HEK293 (cell line): Measurements from ENCODE around the gene PFDN5.

ENCODE experiments used
- CTCF ChIA-PET: fragments of 350-600 bp; formaldehyde crosslinking; extraction: SDS; loops from one replicate; lab custom pipeline; 2021; ENCODE audit warnings: antibody characterized with exemption; lab: Yijun Ruan, JAX
- POLR2A ChIA-PET: fragments of 300-600 bp; formaldehyde crosslinking; extraction: SDS; loops from one replicate; lab custom pipeline; 2020; ENCODE audit warnings: antibody characterized with exemption, inconsistent platforms; lab: Yijun Ruan, JAX
- H3K27ac ChIP-seq: fragments of 200-500 bp; sonication (Bioruptor generic); 2 replicates; pipeline ENCODE4 v1.5.1; 2014; ENCODE audit warnings: low read depth, low read length, control low read depth, inconsistent platforms; ENCODE audit errors: extremely low read depth
- H3K36me3 ChIP-seq, 2 experiments: fragments of 200-500 bp in 1 of 2; sonication (Bioruptor generic) in 1 of 2; 1 replicate in 1 of 2; 2 replicates in 1 of 2; pipeline ENCODE4 v1.5.1; 2014 to 2017; ENCODE audit warnings: inconsistent platforms in 2 of 2, low read length in 2 of 2; ENCODE audit not compliant: control insufficient read depth in 2 of 2, insufficient read depth in 1 of 2
- H3K4me1 ChIP-seq: fragments of 200-500 bp; sonication (Bioruptor generic); 2 replicates; pipeline ENCODE4 v1.5.1; 2014; ENCODE audit warnings: mild to moderate bottlenecking, low read length, inconsistent platforms; ENCODE audit not compliant: control insufficient read depth, insufficient read depth
- H3K4me3 ChIP-seq: 2 replicates; pipeline ENCODE4 v1.5.1; 2011; ENCODE audit warnings: low read depth, mild to moderate bottlenecking, control low read depth, low read length, moderate library complexity
- H3K9me3 ChIP-seq: fragments of 200-500 bp; sonication (Bioruptor generic); 2 replicates; pipeline ENCODE4 v1.5.1; 2014; ENCODE audit warnings: low read depth, low read length, inconsistent platforms; ENCODE audit not compliant: control insufficient read depth, insufficient read depth
- EGR2 ChIP-seq: fragments of 450-650 bp; formaldehyde crosslinking; IDR thresholded peaks from 2 replicates; pipeline ENCODE4 v1.5.1; 2016; ENCODE audit warnings: low read depth, missing biosample characterization, missing genetic modification characterization
- GLI4 ChIP-seq: fragments of 450-650 bp; formaldehyde crosslinking; IDR thresholded peaks from 2 replicates; pipeline ENCODE4 v1.5.1; 2016; ENCODE audit warnings: missing biosample characterization, missing genetic modification characterization
- KLF1 ChIP-seq: fragments of 450-650 bp; formaldehyde crosslinking; IDR thresholded peaks from 2 replicates; pipeline ENCODE4 v1.5.1; 2016; ENCODE audit warnings: missing biosample characterization, missing genetic modification characterization
- KLF10 ChIP-seq: fragments of 450-650 bp; IDR thresholded peaks from 2 replicates; pipeline ENCODE4 v1.5.1; 2018; ENCODE audit warnings: missing biosample characterization, mild to moderate bottlenecking, missing genetic modification characterization
- KLF7 ChIP-seq: fragments of 450-650 bp; formaldehyde crosslinking; IDR thresholded peaks from 2 replicates; pipeline ENCODE4 v1.5.1; 2016; ENCODE audit warnings: missing biosample characterization, missing genetic modification characterization, borderline replicate concordance
- RBAK ChIP-seq: fragments of 450-650 bp; formaldehyde crosslinking; IDR thresholded peaks from 2 replicates; pipeline ENCODE4 v1.5.1; 2016; ENCODE audit warnings: missing biosample characterization, missing genetic modification characterization
- SETDB1 ChIP-seq: IDR thresholded peaks from one replicate; pipeline ENCODE4 v1.6.1; 2017; ENCODE audit warnings: mild to moderate bottlenecking, low read length, moderate library complexity, mixed read lengths; ENCODE audit not compliant: insufficient read length
- SP2 ChIP-seq: fragments of 450-650 bp; formaldehyde crosslinking; IDR thresholded peaks from 2 replicates; pipeline ENCODE4 v1.5.1; 2016; ENCODE audit warnings: missing biosample characterization, missing genetic modification characterization
- ZBTB21 ChIP-seq: fragments of 450-650 bp; formaldehyde crosslinking; IDR thresholded peaks from 2 replicates; pipeline ENCODE4 v1.5.1; 2017; ENCODE audit warnings: missing biosample characterization, missing genetic modification characterization
- ZBTB8A ChIP-seq: fragments of 450-650 bp; formaldehyde crosslinking; IDR thresholded peaks from 2 replicates; pipeline ENCODE4 v1.5.1; 2016; ENCODE audit warnings: missing biosample characterization, missing genetic modification characterization
- ZIC2 ChIP-seq: fragments of 450-650 bp; formaldehyde crosslinking; IDR thresholded peaks from 2 replicates; pipeline ENCODE4 v1.5.1; 2016; ENCODE audit warnings: missing biosample characterization, missing genetic modification characterization
- ZNF114 ChIP-seq: fragments of 450-650 bp; formaldehyde crosslinking; IDR thresholded peaks from 2 replicates; pipeline ENCODE4 v1.5.0; 2017; ENCODE audit warnings: missing biosample characterization, missing genetic modification characterization
- ZNF239 ChIP-seq: fragments of 450-650 bp; formaldehyde crosslinking; IDR thresholded peaks from 2 replicates; pipeline ENCODE4 v1.5.1; 2016; ENCODE audit warnings: missing biosample characterization, missing genetic modification characterization
- ZNF37A ChIP-seq: fragments of 450-650 bp; IDR thresholded peaks from 2 replicates; pipeline ENCODE4 v1.5.1; 2018; ENCODE audit warnings: missing biosample characterization, missing genetic modification characterization
- ZNF394 ChIP-seq: fragments of 450-650 bp; formaldehyde crosslinking; IDR thresholded peaks from 2 replicates; pipeline ENCODE4 v1.5.1; 2016; ENCODE audit warnings: missing biosample characterization, missing genetic modification characterization, mild to moderate bottlenecking, moderate library complexity, borderline replicate concordance
- ZNF623 ChIP-seq: fragments of 450-650 bp; formaldehyde crosslinking; IDR thresholded peaks from 2 replicates; pipeline ENCODE4 v1.5.1; 2016; ENCODE audit warnings: missing biosample characterization, missing genetic modification characterization
- ZNF658 ChIP-seq: fragments of 450-650 bp; formaldehyde crosslinking; IDR thresholded peaks from 2 replicates; pipeline ENCODE4; 2016; ENCODE audit warnings: missing biosample characterization, missing genetic modification characterization
- ZNF707 ChIP-seq: fragments of 450-650 bp; formaldehyde crosslinking; IDR thresholded peaks from 2 replicates; pipeline ENCODE4 v1.5.1; 2016; ENCODE audit warnings: missing biosample characterization, missing genetic modification characterization
- ZXDB ChIP-seq: fragments of 450-650 bp; formaldehyde crosslinking; IDR thresholded peaks from 2 replicates; pipeline ENCODE4 v1.5.1; 2016; ENCODE audit warnings: missing biosample characterization, missing genetic modification characterization
- TF ChIP-seq, protein P1 (sequence below): fragments of 450-650 bp; formaldehyde crosslinking; IDR thresholded peaks from 2 replicates; pipeline ENCODE4 v1.5.1; 2016; ENCODE audit warnings: missing biosample characterization, missing genetic modification characterization, low read depth
- TF ChIP-seq, protein P2 (sequence below): fragments of 450-650 bp; formaldehyde crosslinking; IDR thresholded peaks from 2 replicates; pipeline ENCODE4 v1.5.1; 2016; ENCODE audit warnings: missing biosample characterization, missing genetic modification characterization
- TF ChIP-seq, protein P3 (sequence below): fragments of 450-650 bp; formaldehyde crosslinking; IDR thresholded peaks from 2 replicates; pipeline ENCODE4 v1.5.1; 2016; ENCODE audit warnings: missing biosample characterization, missing genetic modification characterization
- TF ChIP-seq, protein P4 (sequence below): fragments of 450-650 bp; formaldehyde crosslinking; IDR thresholded peaks from 2 replicates; pipeline ENCODE4 v1.5.1; 2016; ENCODE audit warnings: missing biosample characterization, missing genetic modification characterization
- TF ChIP-seq, protein P5 (sequence below): fragments of 450-650 bp; formaldehyde crosslinking; IDR thresholded peaks from 2 replicates; pipeline ENCODE4 v1.5.1; 2016; ENCODE audit warnings: missing biosample characterization, missing genetic modification characterization

PFDN5 gene

DNA sequence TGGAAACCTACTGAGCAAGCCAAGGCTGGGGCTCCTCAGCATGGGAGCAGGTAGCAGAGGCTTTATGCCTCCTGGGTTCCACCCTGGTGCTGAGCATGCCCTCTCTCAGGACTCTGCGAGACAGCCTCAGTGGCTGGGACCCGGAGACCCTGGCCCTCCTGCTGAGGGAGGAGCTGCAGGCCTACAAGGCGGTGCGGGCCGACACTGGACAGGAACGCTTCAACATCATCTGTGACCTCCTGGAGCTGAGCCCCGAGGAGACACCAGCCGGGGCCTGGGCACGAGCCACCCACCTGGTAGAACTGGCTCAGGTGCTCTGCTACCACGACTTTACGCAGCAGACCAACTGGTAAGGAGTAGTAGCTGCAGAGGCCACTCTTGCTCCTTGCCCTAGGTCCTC is 18.8 kb upstream of the PFDN5 start:
- TF ChIP-seq SETDB1 (no peak), SP2 (tag by site-specific recombination) (no peak), KLF10 (tag by site-specific recombination) (no peak), ZNF658 (tag by site-specific recombination) (no peak), RBAK (no peak), EGR2 (tag by site-specific recombination) (no peak)
- TF ChIP-seq, protein P1, sequence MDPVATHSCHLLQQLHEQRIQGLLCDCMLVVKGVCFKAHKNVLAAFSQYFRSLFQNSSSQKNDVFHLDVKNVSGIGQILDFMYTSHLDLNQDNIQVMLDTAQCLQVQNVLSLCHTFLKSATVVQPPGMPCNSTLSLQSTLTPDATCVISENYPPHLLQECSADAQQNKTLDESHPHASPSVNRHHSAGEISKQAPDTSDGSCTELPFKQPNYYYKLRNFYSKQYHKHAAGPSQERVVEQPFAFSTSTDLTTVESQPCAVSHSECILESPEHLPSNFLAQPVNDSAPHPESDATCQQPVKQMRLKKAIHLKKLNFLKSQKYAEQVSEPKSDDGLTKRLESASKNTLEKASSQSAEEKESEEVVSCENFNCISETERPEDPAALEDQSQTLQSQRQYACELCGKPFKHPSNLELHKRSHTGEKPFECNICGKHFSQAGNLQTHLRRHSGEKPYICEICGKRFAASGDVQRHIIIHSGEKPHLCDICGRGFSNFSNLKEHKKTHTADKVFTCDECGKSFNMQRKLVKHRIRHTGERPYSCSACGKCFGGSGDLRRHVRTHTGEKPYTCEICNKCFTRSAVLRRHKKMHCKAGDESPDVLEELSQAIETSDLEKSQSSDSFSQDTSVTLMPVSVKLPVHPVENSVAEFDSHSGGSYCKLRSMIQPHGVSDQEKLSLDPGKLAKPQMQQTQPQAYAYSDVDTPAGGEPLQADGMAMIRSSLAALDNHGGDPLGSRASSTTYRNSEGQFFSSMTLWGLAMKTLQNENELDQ (tag by site-specific recombination), result no peak
- TF ChIP-seq, all 188 proteins: peak for 0
- no peaks in the 10 kb centered on the region for H3K4me1 ChIP-seq
- H3K4me3 ChIP-seq, result no peak overlapping the region
- H3K9me3 ChIP-seq, result no peaks in the 10 kb centered on the region
- CTCF ChIA-PET, result interaction anchor here (0.8 kb wide), 1 partner anchor 45 kb away, joined by 3 read pairs; no protein-coding TSS in a partner anchor
- no peak overlapping the region for H3K27ac ChIP-seq
- H3K36me3 ChIP-seq, result peaks cover 79 to 92% of the 10 kb centered on the region in 2 experiments
- POLR2A ChIA-PET, result interaction anchor here (1.0 to 1.5 kb wide), 3 partner anchors 10 to 57 kb away, joined by 3 to 5 read pairs (median 4); partner anchors contain the start of gene PFDN5

DNA sequence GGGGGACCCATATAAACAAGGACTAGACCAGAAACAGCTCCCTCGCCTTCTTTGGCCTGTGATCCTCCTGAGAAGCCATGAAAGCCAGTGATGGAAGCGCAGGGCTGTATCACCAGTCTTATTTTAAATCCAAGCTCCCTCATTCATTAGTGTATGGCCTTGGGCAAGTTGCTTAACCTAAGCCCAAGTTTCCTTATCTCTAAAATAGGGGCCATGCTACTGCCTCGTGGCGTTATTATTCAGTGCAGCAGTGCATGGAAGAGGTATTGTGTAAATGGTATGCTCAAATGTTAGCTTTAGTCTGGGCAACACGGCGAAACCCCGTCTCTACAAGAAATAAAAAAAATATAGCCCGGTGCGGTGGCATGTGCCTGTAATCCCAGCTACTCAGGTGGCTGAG is 17.4 kb upstream of the PFDN5 start:
- POLR2A ChIA-PET, result interaction anchor here (0.7 to 2.7 kb wide), 6 partner anchors 10 to 714 kb away, joined by 3 to 22 read pairs (median 4); partner anchors contain the start of genes ESPL1, MYG1 and PFDN5
- no peaks in the 10 kb centered on the region for H3K4me1 ChIP-seq
- peaks cover 87 to 93% of the 10 kb centered on the region in 2 experiments for H3K36me3 ChIP-seq
- CTCF ChIA-PET, result interaction anchor here (0.6 to 1.2 kb wide), 4 partner anchors 10 to 89 kb away, joined by 3 to 6 read pairs (median 4); partner anchors contain the start of gene ESPL1
- H3K4me3 ChIP-seq, result no peak overlapping the region
- no peaks in the 10 kb centered on the region for H3K9me3 ChIP-seq
- TF ChIP-seq ZBTB8A, result no peak
- no peak for TF ChIP-seq ZXDB (tag by site-specific recombination)
- no peak for TF ChIP-seq ZNF239 (tag by site-specific recombination)
- TF ChIP-seq, protein P2, sequence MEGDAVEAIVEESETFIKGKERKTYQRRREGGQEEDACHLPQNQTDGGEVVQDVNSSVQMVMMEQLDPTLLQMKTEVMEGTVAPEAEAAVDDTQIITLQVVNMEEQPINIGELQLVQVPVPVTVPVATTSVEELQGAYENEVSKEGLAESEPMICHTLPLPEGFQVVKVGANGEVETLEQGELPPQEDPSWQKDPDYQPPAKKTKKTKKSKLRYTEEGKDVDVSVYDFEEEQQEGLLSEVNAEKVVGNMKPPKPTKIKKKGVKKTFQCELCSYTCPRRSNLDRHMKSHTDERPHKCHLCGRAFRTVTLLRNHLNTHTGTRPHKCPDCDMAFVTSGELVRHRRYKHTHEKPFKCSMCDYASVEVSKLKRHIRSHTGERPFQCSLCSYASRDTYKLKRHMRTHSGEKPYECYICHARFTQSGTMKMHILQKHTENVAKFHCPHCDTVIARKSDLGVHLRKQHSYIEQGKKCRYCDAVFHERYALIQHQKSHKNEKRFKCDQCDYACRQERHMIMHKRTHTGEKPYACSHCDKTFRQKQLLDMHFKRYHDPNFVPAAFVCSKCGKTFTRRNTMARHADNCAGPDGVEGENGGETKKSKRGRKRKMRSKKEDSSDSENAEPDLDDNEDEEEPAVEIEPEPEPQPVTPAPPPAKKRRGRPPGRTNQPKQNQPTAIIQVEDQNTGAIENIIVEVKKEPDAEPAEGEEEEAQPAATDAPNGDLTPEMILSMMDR (tag by site-specific recombination), result no peak
- TF ChIP-seq ZNF394 (tag by site-specific recombination), result no peak
- TF ChIP-seq KLF1 (tag by site-specific recombination), result no peak
- TF ChIP-seq ZIC2, result no peak
- no peak for TF ChIP-seq ZNF707 (tag by site-specific recombination)
- TF ChIP-seq ZNF114 (tag by site-specific recombination), result no peak
- no peak for TF ChIP-seq KLF7 (tag by site-specific recombination)
- no peak for TF ChIP-seq ZBTB21
- TF ChIP-seq, protein P3, sequence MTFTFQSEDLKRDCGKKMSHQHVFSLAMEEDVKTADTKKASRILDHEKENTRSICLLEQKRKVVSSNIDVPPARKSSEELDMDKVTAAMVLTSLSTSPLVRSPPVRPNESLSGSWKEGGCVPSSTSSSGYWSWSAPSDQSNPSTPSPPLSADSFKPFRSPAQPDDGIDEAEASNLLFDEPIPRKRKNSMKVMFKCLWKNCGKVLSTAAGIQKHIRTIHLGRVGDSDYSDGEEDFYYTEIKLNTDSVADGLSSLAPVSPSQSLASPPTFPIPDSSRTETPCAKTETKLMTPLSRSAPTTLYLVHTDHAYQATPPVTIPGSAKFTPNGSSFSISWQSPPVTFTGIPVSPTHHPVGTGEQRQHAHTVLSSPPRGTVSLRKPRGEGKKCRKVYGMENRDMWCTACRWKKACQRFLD (tag by site-specific recombination), result no peak
- no peak for TF ChIP-seq ZNF623
- TF ChIP-seq GLI4 (tag by site-specific recombination), result no peak
- no peak for TF ChIP-seq ZNF37A (tag by site-specific recombination)
- TF ChIP-seq, protein P4, sequence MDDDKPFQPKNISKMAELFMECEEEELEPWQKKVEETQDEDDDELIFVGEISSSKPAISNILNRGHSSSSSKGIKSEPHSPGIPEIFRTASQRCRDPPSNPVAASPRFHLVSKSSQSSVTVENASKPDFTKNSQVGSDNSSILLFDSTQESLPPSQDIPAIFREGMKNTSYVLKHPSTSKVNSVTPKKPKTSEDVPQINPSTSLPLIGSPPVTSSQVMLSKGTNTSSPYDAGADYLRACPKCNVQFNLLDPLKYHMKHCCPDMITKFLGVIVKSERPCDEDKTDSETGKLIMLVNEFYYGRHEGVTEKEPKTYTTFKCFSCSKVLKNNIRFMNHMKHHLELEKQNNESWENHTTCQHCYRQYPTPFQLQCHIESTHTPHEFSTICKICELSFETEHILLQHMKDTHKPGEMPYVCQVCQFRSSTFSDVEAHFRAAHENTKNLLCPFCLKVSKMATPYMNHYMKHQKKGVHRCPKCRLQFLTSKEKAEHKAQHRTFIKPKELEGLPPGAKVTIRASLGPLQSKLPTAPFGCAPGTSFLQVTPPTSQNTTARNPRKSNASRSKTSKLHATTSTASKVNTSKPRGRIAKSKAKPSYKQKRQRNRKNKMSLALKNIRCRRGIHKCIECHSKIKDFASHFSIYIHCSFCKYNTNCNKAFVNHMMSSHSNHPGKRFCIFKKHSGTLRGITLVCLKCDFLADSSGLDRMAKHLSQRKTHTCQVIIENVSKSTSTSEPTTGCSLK (tag by site-specific recombination), result no peak
- TF ChIP-seq, protein P5, sequence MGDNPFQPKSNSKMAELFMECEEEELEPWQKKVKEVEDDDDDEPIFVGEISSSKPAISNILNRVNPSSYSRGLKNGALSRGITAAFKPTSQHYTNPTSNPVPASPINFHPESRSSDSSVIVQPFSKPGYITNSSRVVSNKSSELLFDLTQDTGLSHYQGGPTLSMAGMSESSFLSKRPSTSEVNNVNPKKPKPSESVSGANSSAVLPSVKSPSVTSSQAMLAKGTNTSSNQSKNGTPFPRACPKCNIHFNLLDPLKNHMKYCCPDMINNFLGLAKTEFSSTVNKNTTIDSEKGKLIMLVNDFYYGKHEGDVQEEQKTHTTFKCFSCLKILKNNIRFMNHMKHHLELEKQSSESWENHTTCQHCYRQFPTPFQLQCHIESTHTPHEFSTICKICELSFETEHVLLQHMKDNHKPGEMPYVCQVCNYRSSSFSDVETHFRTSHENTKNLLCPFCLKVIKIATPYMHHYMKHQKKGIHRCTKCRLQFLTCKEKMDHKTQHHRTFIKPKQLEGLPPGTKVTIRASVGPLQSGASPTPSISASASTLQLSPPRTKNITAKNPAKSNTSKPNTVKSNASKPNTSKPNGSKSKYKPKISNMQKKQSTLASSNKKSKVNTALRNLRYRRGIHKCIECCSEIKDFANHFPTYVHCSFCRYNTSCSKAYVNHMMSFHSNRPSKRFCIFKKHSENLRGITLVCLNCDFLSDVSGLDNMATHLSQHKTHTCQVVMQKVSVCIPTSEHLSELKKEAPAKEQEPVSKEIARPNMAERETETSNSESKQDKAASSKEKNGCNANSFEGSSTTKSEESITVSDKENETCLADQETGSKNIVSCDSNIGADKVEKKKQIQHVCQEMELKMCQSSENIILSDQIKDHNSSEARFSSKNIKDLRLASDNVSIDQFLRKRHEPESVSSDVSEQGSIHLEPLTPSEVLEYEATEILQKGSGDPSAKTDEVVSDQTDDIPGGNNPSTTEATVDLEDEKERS (tag by site-specific recombination), result no peak
- TF ChIP-seq, all 188 proteins: peak for 0
- no peak overlapping the region for H3K27ac ChIP-seq
